Measurements from ENCODE around the gene ADM2. TPM values are rescaled to one million over a fixed set of nuclear protein-coding genes. Genes with fewer than 3 reads are reported as not detected.

The ADM2 gene
- total and polyA plus RNA-seq, 2 of the 13 experiments (the other 11 are each of a cell fraction or from before 2014, with no cell fraction given), result 1.2 to 3.0 TPM

GRCh38 chr22:50525104-50525857 is 43.9 kb downstream of the ADM2 start, which contains the start of gene SCO2 (continued):
- TF ChIP-seq TBX2 (CRISPR knock-in tag; IDR thresholded peaks at IDR 0.05; ENCODE audit: borderline replicate concordance) (peak; percentile 86), HNRNPH1 (optimal IDR thresholded peaks at IDR 0.05; ENCODE audit: low read depth, low read length) (no peak), ZNF503 (CRISPR knock-in tag; IDR thresholded peaks at IDR 0.05) (0 out of 2 replicates have a peak, but pooled peaks have one; percentile 19), ZNF33B (CRISPR knock-in tag; IDR thresholded peaks at IDR 0.05) (peak; percentile 93), ZNF83 (CRISPR knock-in tag; IDR thresholded peaks at IDR 0.05; ENCODE audit: borderline replicate concordance) (no peak; the same call in 1 of the 2 replicates), ZNF567 (CRISPR knock-in tag; IDR thresholded peaks at IDR 0.05; ENCODE audit: borderline replicate concordance) (peak; percentile 98), EP300 (IDR thresholded peaks at IDR 0.05; ENCODE audit: low read depth in 2 of 2, low read length in 2 of 2) (no peak), EP300 (CRISPR knock-in tag; IDR thresholded peaks at IDR 0.05; ENCODE audit: borderline replicate concordance) (no peak), ZNF547 (CRISPR knock-in tag; IDR thresholded peaks at IDR 0.05) (peak; percentile 66), SCMH1 (CRISPR knock-in tag; IDR thresholded peaks at IDR 0.05; ENCODE audit: borderline replicate concordance) (no peak), ZFP36L1 (CRISPR knock-in tag; IDR thresholded peaks at IDR 0.05) (peak; percentile 89; the same call in 1 of the 2 replicates), YY1 (IDR thresholded peaks at IDR 0.05; ENCODE audit: insufficient read depth, insufficient replicate concordance, low read depth, low read length) (peak; percentile 23), ZSCAN31 (CRISPR knock-in tag; IDR thresholded peaks at IDR 0.05; ENCODE audit: low read depth) (peak; percentile 92), ZNF18 (CRISPR knock-in tag; IDR thresholded peaks at IDR 0.05; ENCODE audit: insufficient replicate concordance) (peak; percentile 44), RBM39 (IDR thresholded peaks at IDR 0.05; ENCODE audit: low read depth, low read length, poor library complexity, severe bottlenecking) (peak; percentile 67), ZBTB2 (CRISPR knock-in tag; IDR thresholded peaks at IDR 0.05; ENCODE audit: low read depth) (peak; percentile 81), SETDB1 (CRISPR knock-in tag; IDR thresholded peaks at IDR 0.05; ENCODE audit: borderline replicate concordance) (0 out of 2 replicates have a peak, but pooled peaks have one; percentile 66), IRF9 (CRISPR knock-in tag; IDR thresholded peaks at IDR 0.05; ENCODE audit: borderline replicate concordance) (peak; percentile 52; the same call in 1 of the 2 replicates), PBX2 (CRISPR knock-in tag; IDR thresholded peaks at IDR 0.05) (no peak), ZNF12 (CRISPR knock-in tag; IDR thresholded peaks at IDR 0.05) (peak; percentile 74; the same call in 1 of the 2 replicates), SP5 (CRISPR knock-in tag; IDR thresholded peaks at IDR 0.05; ENCODE audit: borderline replicate concordance, low read depth) (peak; percentile 79)

Data from HepG2 (cell line).